ENCODE results near the gene MYBPC1. TPM values are rescaled to one million over a fixed set of nuclear protein-coding genes. Genes with fewer than 3 reads are reported as not detected.

The MYBPC1 gene
- total and polyA plus RNA-seq, 2 donors (not counting 1 experiment from before 2014, with no cell fraction given), result not detected

DNA sequence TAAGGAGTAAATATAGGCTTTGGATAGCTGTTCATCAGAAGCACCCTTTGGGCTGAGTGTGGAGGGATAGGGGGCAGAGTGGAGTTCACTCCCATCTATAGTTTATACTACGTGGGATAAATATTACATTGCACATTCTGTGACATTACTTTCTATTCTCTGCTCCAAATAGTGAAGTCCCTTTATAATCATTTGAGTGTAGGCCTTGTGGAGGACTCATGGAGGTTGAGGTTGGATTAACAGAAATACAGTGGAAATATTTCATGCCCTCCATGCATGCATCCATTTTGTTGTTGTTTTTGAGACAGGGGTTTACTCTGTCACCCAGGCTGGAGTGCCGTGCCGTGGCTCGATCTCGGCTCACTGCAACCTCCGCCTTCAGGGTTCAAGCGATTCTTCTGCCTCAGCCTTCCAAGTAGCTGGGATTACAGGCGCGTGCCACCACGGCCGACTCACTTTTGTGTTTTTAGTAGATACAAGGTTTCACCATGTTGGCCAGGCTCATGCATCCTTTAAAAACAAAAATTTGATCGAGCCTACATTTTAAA, 104.1 kb downstream of the MYBPC1 start:
- 94% methylated on average over 8 of the region's 12 CpGs for WGBS (ENCODE audit: insufficient coverage)
- Histone ChIP-seq H3K4me2 (replicated peaks; ENCODE audit: low read depth, low read length, poor library complexity, severe bottlenecking) (peak overlapping the region; percentile 94), H3K27ac (ENCODE audit: low read length in 2 of 2) (peak overlapping the region; percentile 83 to 88), H3K9ac (ENCODE audit: low read length) (peak overlapping the region; percentile 90), H3K27me3 (replicated peaks in 1 of 4; ENCODE audit: control extremely low read depth in 1 of 4, control insufficient read depth in 3 of 4, insufficient read depth in 4 of 4, low read length in 3 of 4) (no peaks in the 10 kb centered on the region), H2AFZ (ENCODE audit: insufficient read depth, low read depth, low read length, poor library complexity, severe bottlenecking) (peak overlapping the region; percentile 97), H4K20me1 (ENCODE audit: control insufficient read depth, insufficient read depth, low read length, poor library complexity, severe bottlenecking) (peaks cover 13% of the 10 kb centered on the region), H3K36me3 (replicated peaks in 1 of 2; ENCODE audit: control extremely low read depth in 1 of 2, control insufficient read depth in 1 of 2, extremely low read depth in 1 of 2, insufficient read depth in 2 of 2, low read length in 1 of 2) (no peaks in the 10 kb centered on the region), H3K4me3 (ENCODE audit: control extremely low read depth in 1 of 5, extremely low read depth in 1 of 5, insufficient read depth in 1 of 5, low read depth in 2 of 5, low read length in 4 of 5) (peak overlapping the region; percentile 53 to 90 (median 83)), H3K79me2 (ENCODE audit: control insufficient read depth, insufficient read depth, low read length) (peaks cover 86% of the 10 kb centered on the region), H3K4me1 (ENCODE audit: control insufficient read depth in 2 of 2, insufficient read depth in 2 of 2, low read length in 2 of 2) (peaks cover 37 to 42% of the 10 kb centered on the region in 2 donors), H3K9me3 (ENCODE audit: control extremely low read depth in 1 of 3, control insufficient read depth in 2 of 3, insufficient read depth in 1 of 3, low read length in 2 of 3) (no peaks in the 10 kb centered on the region)
- Mint-ChIP-seq H3K4me1 (peaks cover 74% of the 10 kb centered on the region), H3K27ac (peak overlapping the region; percentile 97), H3K9me3 (ENCODE audit: insufficient read depth) (no peaks in the 10 kb centered on the region), H3K27me3 (no peaks in the 10 kb centered on the region), H3K4me3 (peak overlapping the region; percentile 99)
- ChIA-PET POLR2A (interaction anchor here (0.7 to 3.1 kb wide), 3 partner anchors 16 to 45 kb away, joined by 3 to 34 read pairs (median 7); no protein-coding TSS in a partner anchor), CTCF (interaction anchor here (0.8 to 2.5 kb wide), 12 partner anchors 15 to 127 kb away, joined by 3 to 10 read pairs (median 4); no protein-coding TSS in a partner anchor)
- intact Hi-C loops (cut with micrococcal nuclease), result loop anchor here (1.0 to 5.0 kb wide), 6 partner anchors 42 to 363 kb away; partner anchors contain the start of genes ARL1 and WASHC3
- DNase-seq, result no peak
- no peak for ATAC-seq (ENCODE audit: low read depth)
- TF ChIP-seq, protein P1, sequence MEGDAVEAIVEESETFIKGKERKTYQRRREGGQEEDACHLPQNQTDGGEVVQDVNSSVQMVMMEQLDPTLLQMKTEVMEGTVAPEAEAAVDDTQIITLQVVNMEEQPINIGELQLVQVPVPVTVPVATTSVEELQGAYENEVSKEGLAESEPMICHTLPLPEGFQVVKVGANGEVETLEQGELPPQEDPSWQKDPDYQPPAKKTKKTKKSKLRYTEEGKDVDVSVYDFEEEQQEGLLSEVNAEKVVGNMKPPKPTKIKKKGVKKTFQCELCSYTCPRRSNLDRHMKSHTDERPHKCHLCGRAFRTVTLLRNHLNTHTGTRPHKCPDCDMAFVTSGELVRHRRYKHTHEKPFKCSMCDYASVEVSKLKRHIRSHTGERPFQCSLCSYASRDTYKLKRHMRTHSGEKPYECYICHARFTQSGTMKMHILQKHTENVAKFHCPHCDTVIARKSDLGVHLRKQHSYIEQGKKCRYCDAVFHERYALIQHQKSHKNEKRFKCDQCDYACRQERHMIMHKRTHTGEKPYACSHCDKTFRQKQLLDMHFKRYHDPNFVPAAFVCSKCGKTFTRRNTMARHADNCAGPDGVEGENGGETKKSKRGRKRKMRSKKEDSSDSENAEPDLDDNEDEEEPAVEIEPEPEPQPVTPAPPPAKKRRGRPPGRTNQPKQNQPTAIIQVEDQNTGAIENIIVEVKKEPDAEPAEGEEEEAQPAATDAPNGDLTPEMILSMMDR (IDR thresholded peaks at IDR 0.05), result peak; percentile 20
- no peak for TF ChIP-seq EZH2 (IDR thresholded peaks at IDR 0.05; ENCODE audit: borderline replicate concordance, insufficient read depth, low read depth, low read length, poor library complexity, severe bottlenecking)

DNA sequence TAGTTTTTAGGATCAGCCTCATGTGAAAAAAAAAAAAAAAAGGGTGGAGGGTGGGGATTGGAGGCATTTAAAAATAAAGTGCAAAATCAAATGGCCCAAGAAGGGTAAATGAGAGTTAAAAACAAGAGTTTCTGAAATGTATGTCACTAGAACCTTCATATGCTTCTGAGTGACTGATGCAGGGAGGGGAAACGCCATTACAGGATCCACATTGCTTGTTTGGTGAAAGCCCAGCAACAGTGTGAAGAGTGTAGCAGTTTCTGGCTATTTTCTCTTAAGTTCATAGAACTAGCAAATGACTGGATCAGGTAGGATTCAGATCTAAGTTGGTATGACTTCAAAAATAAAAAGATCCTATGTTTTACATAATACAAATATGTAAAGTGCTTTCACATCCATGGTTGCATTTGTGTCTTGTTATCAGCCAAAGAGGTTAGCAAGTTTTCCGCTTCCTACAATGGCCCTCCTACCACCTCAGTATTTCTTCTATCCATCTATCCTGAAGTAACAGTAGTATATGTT, 105.6 kb downstream of the MYBPC1 start:
- Histone ChIP-seq H3K79me2 (ENCODE audit: control insufficient read depth, insufficient read depth, low read length) (peaks cover 78% of the 10 kb centered on the region), H3K27me3 (replicated peaks in 1 of 4; ENCODE audit: control extremely low read depth in 1 of 4, control insufficient read depth in 3 of 4, insufficient read depth in 4 of 4, low read length in 3 of 4) (no peaks in the 10 kb centered on the region), H2AFZ (ENCODE audit: insufficient read depth, low read depth, low read length, poor library complexity, severe bottlenecking) (no peak overlapping the region), H3K36me3 (replicated peaks in 1 of 2; ENCODE audit: control extremely low read depth in 1 of 2, control insufficient read depth in 1 of 2, extremely low read depth in 1 of 2, insufficient read depth in 2 of 2, low read length in 1 of 2) (no peaks in the 10 kb centered on the region), H3K4me1 (ENCODE audit: control insufficient read depth in 2 of 2, insufficient read depth in 2 of 2, low read length in 2 of 2) (peaks cover 37 to 42% of the 10 kb centered on the region in 2 donors), H3K9me3 (ENCODE audit: control extremely low read depth in 1 of 3, control insufficient read depth in 2 of 3, insufficient read depth in 1 of 3, low read length in 2 of 3) (no peaks in the 10 kb centered on the region), H3K4me3 (ENCODE audit: control extremely low read depth in 1 of 5, extremely low read depth in 1 of 5, insufficient read depth in 1 of 5, low read depth in 2 of 5, low read length in 4 of 5) (no peak overlapping the region), H3K27ac (ENCODE audit: low read length in 2 of 2) (peak overlapping the region in 1 of 2 donors; percentile 54), H4K20me1 (ENCODE audit: control insufficient read depth, insufficient read depth, low read length, poor library complexity, severe bottlenecking) (peaks cover 15% of the 10 kb centered on the region), H3K4me2 (replicated peaks; ENCODE audit: low read depth, low read length, poor library complexity, severe bottlenecking) (peak overlapping the region; percentile 94), H3K9ac (ENCODE audit: low read length) (no peak overlapping the region)
- TF ChIP-seq, protein P1 (IDR thresholded peaks at IDR 0.05), result no peak
- TF ChIP-seq EZH2 (IDR thresholded peaks at IDR 0.05; ENCODE audit: borderline replicate concordance, insufficient read depth, low read depth, low read length, poor library complexity, severe bottlenecking), result no peak
- 75% methylated on average over 1 of the region's 2 CpGs for WGBS (ENCODE audit: insufficient coverage)
- H3K4me3 Mint-ChIP-seq, result peak overlapping the region; percentile 99
- H3K9me3 Mint-ChIP-seq (ENCODE audit: insufficient read depth), result no peaks in the 10 kb centered on the region
- intact Hi-C loops (cut with micrococcal nuclease), result loop anchor here (2.0 kb wide), 1 partner anchor 14 kb away; no protein-coding TSS in a partner anchor
- peak overlapping the region; percentile 50 for H3K27ac Mint-ChIP-seq
- peaks cover 70% of the 10 kb centered on the region for H3K4me1 Mint-ChIP-seq
- ChIA-PET POLR2A (interaction anchor here (0.7 to 3.1 kb wide), 3 partner anchors 40 to 81 kb away, joined by 5 to 34 read pairs (median 7); no protein-coding TSS in a partner anchor), CTCF (interaction anchor here (1.0 to 2.5 kb wide), 5 partner anchors 15 to 129 kb away, joined by 3 to 7 read pairs (median 4); no protein-coding TSS in a partner anchor)
- H3K27me3 Mint-ChIP-seq, result no peaks in the 10 kb centered on the region
- DNase-seq (no peak), ATAC-seq (ENCODE audit: low read depth) (no peak)
